GM18520 (cell line): ENCODE measurements around the gene WWP2.
"Not testable (repeated sequence)": the region's sequence is repeated elsewhere in the genome, so short reads cannot be mapped to it uniquely, and the experiment has no call there.

Source experiments
- ATAC-seq: cut with Tn5 transposase; IDR thresholded peaks from one replicate; pipeline ENCODE4 v1.9.1; 2021; ENCODE audit not compliant: unreplicated experiment

WWP2 gene

GRCh38 chr16:69793526-69793925, 31.4 kb downstream of the WWP2 start:
- ATAC-seq: no peak

GRCh38 chr16:69794486-69794885, 32.4 kb downstream of the WWP2 start:
- no peak for ATAC-seq

GRCh38 chr16:69796285-69797118, 34.4 kb downstream of the WWP2 start:
- no peak for ATAC-seq

GRCh38 chr16:69798466-69798865, 36.3 kb downstream of the WWP2 start:
- ATAC-seq: no peak

DNA sequence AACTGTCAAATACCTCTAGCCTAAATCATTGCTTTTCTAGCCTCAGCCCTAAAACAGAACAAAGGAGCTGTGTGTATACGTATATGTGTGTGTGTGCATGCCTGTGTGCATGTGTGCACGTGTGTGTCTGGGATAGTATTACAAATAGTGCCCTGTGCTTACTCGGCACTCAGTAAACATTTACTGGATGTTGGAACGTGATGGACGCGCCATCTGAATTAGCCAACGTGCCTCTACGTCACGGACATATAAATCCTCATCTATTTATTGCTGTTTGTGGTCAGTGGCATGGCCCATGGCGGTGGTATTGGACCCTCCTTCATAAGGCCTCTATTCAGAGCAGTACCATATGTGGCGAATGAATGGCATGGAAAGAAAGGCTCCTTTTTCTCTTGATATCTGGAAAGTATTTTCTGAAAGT, 37.5 kb downstream of the WWP2 start:
- ATAC-seq: no peak

DNA sequence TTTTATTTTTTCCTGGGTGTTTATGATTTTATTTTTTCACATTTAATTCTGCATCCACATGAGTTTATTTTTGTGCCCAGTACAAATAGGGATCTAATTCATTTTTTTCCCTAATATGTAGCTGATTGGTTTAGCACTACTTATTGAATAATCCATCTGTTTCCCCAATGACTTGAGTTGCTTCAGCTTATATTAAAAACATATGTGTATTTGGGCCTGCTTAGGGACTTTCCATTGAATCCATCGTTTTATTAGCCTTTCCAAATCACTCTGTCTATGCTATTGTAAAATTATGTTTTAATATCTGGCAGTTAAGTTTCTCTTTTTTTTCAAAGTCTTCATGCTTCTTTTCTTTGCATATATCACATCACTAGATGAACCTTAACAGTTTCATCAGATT, 42.2 kb downstream of the WWP2 start:
- ATAC-seq: no peak

DNA sequence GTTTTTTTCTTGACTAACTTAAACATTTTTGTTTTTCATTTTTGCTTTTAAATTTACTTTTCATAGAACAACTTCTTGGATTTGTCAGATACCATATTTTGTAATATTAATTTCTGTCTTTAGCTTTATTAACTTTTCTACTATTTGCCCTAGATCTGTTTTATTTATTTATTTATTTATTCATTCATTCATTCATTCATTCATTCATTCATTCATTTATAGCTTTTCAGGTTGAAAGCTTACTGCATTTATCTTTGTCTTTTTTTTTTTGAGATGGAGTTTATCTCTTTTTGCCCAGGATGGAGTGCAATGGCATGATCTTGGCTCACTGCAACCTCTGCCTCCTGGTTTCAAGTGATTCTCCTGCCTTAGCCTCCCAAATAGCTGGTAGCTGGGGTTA, 44.6 kb downstream of the WWP2 start:
- ATAC-seq: not testable (repeated sequence)

DNA sequence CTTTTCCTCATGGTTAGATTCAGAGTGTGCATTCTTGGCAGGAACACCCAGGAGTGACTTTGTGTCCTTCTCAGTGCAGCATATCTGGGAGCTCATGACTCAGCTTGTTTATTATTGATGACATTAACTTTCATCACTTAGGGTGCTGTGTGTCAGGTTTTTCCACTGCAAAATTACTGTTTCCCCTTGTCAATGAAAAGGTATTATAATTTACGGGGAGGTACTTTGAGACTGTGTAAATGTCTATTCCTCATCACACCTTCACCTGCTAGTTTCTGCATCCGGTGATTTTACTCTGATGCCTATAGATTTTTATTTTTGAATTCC, 50.5 kb downstream of the WWP2 start:
- no peak for ATAC-seq

DNA sequence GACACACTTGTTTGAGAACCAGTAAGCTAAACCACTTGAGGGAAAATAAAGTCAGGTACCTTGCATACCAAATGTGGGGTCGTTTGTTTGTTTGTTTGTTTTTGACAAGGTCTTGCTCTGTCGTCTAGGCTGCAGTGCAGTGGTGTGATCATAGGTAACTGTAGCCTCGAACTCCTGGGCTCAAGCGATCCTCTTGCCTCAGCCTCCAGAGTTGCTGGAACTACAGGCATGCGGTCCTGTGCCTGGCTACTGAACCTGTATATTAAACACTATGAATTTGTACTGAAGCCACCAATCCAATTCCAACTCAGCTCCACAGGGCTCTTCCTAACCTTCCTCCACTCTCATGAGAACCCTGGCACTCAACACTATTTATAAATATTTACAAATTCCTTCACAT, 51.9 kb downstream of the WWP2 start:
- ATAC-seq: no peak

- ATAC-seq: no peak
Measured at GRCh38 chr16:69814561-69814960, 52.4 kb downstream of the WWP2 start.

GRCh38 chr16:69815216-69815883, 53.2 kb downstream of the WWP2 start:
- not testable (repeated sequence) for ATAC-seq

- no peak for ATAC-seq
Measured at GRCh38 chr16:69816996-69817395, 54.9 kb downstream of the WWP2 start.

GRCh38 chr16:69818891-69819545, 56.9 kb downstream of the WWP2 start:
- no peak for ATAC-seq

DNA sequence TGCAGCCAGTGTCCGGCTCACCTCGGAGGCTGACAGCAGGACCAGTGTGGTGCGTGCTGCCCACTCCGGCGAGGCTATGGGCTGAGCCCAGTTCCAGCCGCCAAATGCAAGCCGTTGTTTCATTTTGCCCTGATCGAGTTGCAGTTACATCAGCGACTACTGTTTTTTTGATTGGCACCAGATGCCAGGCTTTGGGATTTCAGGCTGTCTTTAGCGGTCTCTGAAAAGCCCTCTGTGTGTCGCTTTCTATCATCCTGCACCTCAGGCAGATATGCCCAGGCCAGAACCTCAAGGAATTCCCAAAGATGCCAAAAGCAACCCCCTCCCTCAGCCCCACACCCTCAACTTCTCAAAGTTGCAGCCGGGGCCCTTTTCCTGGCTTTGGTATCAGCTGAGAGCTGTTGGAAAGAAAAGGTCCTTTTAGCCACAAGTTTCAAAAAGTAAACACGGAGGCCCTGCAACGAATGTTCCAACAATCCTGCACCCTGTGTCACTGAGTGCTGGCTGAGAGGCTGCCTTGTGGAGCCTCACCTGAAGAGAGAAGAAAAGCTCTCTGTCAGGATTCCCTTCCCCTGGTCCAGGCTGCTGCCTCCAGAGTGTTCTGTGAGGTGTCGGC, 58.9 kb downstream of the WWP2 start:
- no peak for ATAC-seq

DNA sequence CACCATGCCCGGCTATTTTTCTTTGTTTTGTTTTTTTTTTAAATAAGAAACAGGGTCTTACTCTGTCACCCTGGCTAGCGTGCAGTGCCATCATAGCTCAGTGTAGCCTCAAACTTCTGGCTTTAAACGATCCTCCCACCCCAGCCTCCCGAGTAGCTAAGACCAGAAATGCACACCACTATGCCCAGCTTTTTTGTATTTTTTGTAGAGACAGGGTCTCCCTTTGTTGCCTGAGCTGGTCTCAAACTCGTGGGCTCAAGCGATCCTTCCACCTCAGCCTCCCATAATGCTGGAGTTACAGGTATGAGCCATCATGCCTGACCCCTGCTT, 59.7 kb downstream of the WWP2 start:
- ATAC-seq: no peak

DNA sequence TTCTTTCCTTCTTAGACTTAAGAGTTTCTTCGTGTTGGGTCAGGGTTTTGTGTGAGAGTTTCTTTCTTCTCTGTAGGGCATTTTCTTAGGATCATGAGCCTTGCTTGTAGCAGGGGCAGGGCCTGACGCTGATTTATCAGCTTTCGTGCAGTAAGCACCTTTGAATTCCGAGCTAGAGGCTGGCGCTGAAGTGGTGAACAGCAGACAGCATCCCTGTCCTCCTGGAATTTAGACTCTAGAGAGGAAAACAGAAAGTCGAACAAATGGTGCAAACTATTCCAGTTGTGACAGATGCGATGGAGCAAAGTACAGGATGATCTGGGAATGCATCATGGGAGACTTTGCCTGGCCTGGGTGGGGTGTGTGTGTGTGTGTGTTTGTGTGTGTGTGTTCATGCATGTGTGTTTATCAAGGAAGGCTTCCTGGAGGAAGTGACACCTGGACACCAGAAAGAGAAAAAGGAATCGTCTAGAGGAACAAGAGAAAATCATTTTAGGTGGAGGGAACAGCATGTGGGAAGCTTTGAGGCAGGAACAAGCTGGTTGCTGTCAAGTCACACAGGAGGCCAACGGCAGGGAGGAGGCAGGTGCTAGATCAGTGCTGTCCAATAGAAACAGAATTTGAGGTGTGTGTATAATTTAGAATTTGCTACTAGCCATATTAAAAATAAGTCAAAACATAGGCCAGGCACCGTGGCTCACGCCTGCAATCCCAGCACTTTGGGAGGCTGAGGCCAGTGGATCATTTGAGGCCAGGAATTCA, 60.2 kb downstream of the WWP2 start:
- ATAC-seq: no peak

DNA sequence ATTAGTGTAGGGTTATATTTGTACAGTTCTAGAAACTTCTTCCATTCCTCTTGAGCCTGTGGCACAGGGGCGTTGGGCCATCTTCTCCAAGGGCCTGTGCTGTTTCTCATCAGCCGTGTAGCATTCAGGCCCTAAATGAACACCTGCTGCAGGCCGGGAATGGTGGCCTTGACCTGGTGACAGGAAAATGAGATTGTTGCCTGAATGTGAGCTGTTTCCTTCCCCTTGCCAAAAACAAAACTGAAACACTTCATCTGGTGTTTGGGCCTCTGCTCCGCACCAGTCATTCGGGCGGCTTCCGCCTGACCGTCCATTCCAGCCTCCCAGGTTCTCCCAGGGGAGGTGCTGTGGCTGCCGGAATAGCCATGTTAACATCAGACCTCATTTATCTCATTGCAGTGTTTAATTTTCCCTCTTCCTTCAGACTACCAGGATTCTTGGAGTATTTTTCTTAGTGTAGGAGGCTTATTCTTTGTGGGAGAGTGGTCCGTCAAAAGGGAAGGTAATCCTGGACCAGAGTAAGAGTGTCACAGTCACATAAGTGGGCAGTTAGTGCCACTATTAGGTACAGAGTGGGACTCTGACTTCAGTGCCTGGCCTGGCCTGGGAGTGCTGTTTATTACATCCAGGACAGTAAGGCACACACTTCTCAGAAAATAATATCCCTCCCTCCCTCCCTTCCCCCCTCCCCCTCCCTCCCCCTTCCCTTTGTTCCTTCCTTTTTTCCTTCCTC, 61.9 kb downstream of the WWP2 start:
- no peak for ATAC-seq

- not testable (repeated sequence) for ATAC-seq
Measured at GRCh38 chr16:69824564-69825142, 62.5 kb downstream of the WWP2 start.

DNA sequence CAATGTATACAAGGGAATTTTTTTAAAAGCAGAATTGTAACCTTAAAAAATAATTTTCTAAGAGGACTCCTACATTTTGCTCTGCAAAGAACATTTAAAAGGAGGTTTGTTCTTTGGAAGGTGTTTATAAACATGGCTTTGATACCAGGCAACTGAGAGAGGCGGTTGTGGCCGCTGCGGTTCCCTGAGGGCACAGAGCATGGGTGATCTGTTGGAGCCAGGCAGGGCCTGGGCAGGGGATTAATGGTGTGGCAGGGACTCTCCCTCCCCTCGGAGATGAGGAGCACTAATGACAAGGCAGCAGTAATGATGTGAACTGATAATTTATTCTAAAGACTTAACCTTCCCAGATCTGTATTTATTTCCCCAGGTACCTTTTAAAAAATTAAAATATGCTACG, 65.4 kb downstream of the WWP2 start:
- no peak for ATAC-seq

DNA sequence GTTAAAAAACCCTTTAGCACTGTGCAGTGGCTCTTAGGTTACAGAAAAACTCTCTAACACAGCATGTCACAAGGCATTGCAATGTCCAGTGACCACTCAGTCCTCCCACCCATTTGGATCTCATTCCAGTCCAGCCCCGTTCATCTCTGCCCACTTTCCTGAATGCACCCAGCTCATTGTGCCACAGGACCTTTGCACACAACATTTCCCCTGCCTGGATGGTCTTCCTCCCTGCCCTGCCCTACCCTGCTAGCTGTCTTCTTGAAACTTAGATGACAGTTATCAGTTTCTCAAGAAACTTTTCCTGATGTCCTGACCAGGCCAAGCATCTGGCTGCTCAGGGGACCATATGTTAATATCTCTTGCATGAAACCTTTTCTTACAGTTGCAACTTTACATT, 67.2 kb downstream of the WWP2 start:
- ATAC-seq: no peak
